ENCODE measurements around the gene TTBK2.

GRCh38 chr15:42932833-42933515 lies 12.4 kb upstream of the TTBK2 start:
- TF ChIP-seq POLR2A (IDR thresholded peaks at IDR 0.05; ENCODE audit: low read depth, low read length), result no peak
- TF ChIP-seq POLR2AphosphoS5 (IDR thresholded peaks at IDR 0.05; ENCODE audit: low read depth, low read length), result no peak

Data from GM12891 (cell line).